Measurements from ENCODE around the gene MICU2.

DNA sequence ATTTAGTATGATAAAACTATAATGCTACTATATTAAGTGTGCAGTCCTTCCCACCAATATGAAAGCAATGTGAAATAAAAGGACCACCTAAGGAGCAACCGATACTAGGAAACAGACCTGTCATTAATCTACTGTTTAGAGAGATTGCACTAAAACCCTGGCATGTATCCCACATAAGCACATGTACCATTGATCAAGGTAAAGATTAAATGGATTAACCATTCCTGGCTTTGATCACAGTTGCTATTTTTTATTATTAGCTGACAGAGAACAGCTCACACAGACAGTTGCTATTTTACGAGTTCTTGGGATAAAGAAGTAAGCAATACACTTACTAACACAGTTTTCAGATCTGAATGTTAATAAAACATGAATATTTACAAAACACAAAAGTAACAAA lies 87.2 kb downstream of the MICU2 start:
- TF ChIP-seq, protein P1, sequence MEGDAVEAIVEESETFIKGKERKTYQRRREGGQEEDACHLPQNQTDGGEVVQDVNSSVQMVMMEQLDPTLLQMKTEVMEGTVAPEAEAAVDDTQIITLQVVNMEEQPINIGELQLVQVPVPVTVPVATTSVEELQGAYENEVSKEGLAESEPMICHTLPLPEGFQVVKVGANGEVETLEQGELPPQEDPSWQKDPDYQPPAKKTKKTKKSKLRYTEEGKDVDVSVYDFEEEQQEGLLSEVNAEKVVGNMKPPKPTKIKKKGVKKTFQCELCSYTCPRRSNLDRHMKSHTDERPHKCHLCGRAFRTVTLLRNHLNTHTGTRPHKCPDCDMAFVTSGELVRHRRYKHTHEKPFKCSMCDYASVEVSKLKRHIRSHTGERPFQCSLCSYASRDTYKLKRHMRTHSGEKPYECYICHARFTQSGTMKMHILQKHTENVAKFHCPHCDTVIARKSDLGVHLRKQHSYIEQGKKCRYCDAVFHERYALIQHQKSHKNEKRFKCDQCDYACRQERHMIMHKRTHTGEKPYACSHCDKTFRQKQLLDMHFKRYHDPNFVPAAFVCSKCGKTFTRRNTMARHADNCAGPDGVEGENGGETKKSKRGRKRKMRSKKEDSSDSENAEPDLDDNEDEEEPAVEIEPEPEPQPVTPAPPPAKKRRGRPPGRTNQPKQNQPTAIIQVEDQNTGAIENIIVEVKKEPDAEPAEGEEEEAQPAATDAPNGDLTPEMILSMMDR (CRISPR knock-in tag; IDR thresholded peaks at IDR 0.05) = no peak
- TF ChIP-seq ATM (IDR thresholded peaks at IDR 0.05; ENCODE audit: borderline replicate concordance) (no peak), RFX1 (IDR thresholded peaks at IDR 0.05) (no peak), POLR2AphosphoS5 (IDR thresholded peaks at IDR 0.05; ENCODE audit: low read depth, low read length) (no peak), ZNF614 (CRISPR knock-in tag; IDR thresholded peaks at IDR 0.05; ENCODE audit: borderline replicate concordance) (no peak), PHB2 (IDR thresholded peaks at IDR 0.05; ENCODE audit: partially characterized antibody) (no peak), RXRA (CRISPR knock-in tag; IDR thresholded peaks at IDR 0.05) (no peak)

Data from HepG2 (cell line).